ENCODE data around the gene SETDB1. TPM values are rescaled to one million over a fixed set of nuclear protein-coding genes. Genes with fewer than 3 reads are reported as not detected.
A peak's percentile ranks its signal among the peaks of the same experiment; 100 is the strongest.

Gene SETDB1
- total RNA-seq, 2 donors from 2014 or later, result 44.0 to 51.0 TPM

DNA sequence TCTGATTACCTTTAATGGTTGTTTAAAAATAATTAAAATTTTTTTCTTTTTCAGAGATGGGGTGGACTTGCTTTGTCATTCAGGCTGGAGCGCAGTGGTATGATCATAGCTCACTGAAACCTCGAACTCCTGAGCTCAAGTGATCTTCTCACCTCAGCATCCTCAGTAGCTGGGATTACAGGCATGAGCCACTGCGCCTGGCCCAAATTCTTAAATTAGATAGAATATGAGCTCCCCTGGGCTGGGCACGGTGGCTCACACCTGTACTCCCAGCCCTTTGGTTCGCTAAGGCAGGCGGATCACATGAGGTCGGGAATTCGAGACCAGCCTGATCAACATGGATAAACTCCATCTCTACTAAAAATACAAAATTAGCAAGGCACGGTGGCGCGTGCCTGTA lies 31.5 kb downstream of the SETDB1 start:
- H3K27me3 Mint-ChIP-seq, result no peaks in the 10 kb centered on the region
- H3K4me1 Mint-ChIP-seq, result peaks cover 8% of the 10 kb centered on the region
- no peak overlapping the region for H3K27ac Mint-ChIP-seq
- no peak for DNase-seq
- no peak overlapping the region for H3K4me3 Mint-ChIP-seq
- no peaks in the 10 kb centered on the region for H3K9me3 ChIP-seq (ENCODE audit: control insufficient read depth, low read length, poor library complexity, severe bottlenecking)
- H3K36me3 Mint-ChIP-seq (ENCODE audit: low read depth), result peaks cover 8% of the 10 kb centered on the region
- no peak for ATAC-seq

GRCh38 chr1:150960646-150961045 lies 34.5 kb downstream of the SETDB1 start:
- DNase-seq (no peak), ATAC-seq (no peak)
- H3K27ac Mint-ChIP-seq, result no peak overlapping the region
- peaks cover 9% of the 10 kb centered on the region for H3K36me3 Mint-ChIP-seq (ENCODE audit: low read depth)
- H3K9me3 ChIP-seq (ENCODE audit: control insufficient read depth, low read length, poor library complexity, severe bottlenecking), result no peaks in the 10 kb centered on the region
- H3K4me3 Mint-ChIP-seq, result no peak overlapping the region
- H3K27me3 Mint-ChIP-seq, result no peaks in the 10 kb centered on the region
- peaks cover 15% of the 10 kb centered on the region for H3K4me1 Mint-ChIP-seq

DNA sequence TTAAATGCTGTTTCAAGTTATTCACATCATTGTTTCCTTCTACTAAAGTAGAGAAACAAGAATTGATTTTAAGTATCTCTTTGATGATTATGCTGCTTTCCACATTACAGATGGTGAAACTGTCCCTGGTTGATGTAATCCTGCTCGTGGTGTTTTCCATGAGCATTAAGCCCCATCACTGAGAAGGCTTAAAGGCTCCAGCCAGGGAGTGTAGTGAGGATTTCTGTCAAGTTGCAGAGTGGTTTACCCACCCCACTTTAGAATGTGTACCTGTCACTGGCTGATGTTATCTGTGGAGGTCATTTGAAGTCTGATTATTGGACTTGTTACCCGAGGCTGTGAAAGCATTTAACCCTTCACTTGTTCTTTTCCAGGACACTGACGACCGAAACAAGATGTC lies 35.6 kb downstream of the SETDB1 start:
- no peak for ATAC-seq
- Mint-ChIP-seq H3K4me1 (peaks cover 18% of the 10 kb centered on the region), H3K27me3 (no peaks in the 10 kb centered on the region), H3K4me3 (no peak overlapping the region), H3K27ac (peak overlapping the region; percentile 86), H3K36me3 (ENCODE audit: low read depth) (peaks cover 13% of the 10 kb centered on the region)
- no peak for DNase-seq
- no peaks in the 10 kb centered on the region for H3K9me3 ChIP-seq (ENCODE audit: control insufficient read depth, low read length, poor library complexity, severe bottlenecking)

GRCh38 chr1:150963321-150964163 lies 37.4 kb downstream of the SETDB1 start:
- DNase-seq, result no peak
- ATAC-seq, result no peak
- Mint-ChIP-seq H3K36me3 (ENCODE audit: low read depth) (peaks cover 19% of the 10 kb centered on the region), H3K4me3 (no peak overlapping the region), H3K27me3 (no peaks in the 10 kb centered on the region), H3K27ac (peak overlapping the region; percentile 86), H3K4me1 (peaks cover 23% of the 10 kb centered on the region)
- no peaks in the 10 kb centered on the region for H3K9me3 ChIP-seq (ENCODE audit: control insufficient read depth, low read length, poor library complexity, severe bottlenecking)

DNA sequence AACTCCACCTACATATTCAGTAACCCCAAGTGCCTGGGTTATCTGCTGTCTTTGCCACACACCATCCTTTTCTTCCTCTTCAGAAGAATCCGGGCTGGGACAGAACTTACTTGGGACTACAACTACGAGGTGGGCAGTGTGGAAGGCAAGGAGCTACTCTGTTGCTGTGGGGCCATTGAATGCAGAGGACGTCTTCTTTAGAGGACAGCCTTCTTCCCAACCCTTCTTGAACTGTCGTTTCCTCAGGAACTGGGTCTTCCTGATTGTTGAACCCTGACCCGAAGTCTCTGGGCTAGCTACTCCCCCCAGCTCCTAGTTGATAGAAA lies 38.0 kb downstream of the SETDB1 start:
- no peak overlapping the region for H3K4me3 Mint-ChIP-seq
- no peak for DNase-seq
- peak overlapping the region; percentile 70 for H3K27ac Mint-ChIP-seq
- no peaks in the 10 kb centered on the region for H3K9me3 ChIP-seq (ENCODE audit: control insufficient read depth, low read length, poor library complexity, severe bottlenecking)
- no peaks in the 10 kb centered on the region for H3K27me3 Mint-ChIP-seq
- no peak for ATAC-seq
- H3K4me1 Mint-ChIP-seq, result peaks cover 25% of the 10 kb centered on the region
- peaks cover 21% of the 10 kb centered on the region for H3K36me3 Mint-ChIP-seq (ENCODE audit: low read depth)

GRCh38 chr1:150965605-150966004 lies 39.4 kb downstream of the SETDB1 start:
- H3K27ac Mint-ChIP-seq, result no peak overlapping the region
- H3K9me3 ChIP-seq (ENCODE audit: control insufficient read depth, low read length, poor library complexity, severe bottlenecking), result no peaks in the 10 kb centered on the region
- DNase-seq, result no peak
- ATAC-seq, result no peak
- H3K36me3 Mint-ChIP-seq (ENCODE audit: low read depth), result peaks cover 17% of the 10 kb centered on the region
- no peak overlapping the region for H3K4me3 Mint-ChIP-seq
- H3K27me3 Mint-ChIP-seq, result no peaks in the 10 kb centered on the region
- H3K4me1 Mint-ChIP-seq, result peaks cover 27% of the 10 kb centered on the region

GRCh38 chr1:150966011-150966410 lies 39.8 kb downstream of the SETDB1 start:
- peaks cover 31% of the 10 kb centered on the region for H3K4me1 Mint-ChIP-seq
- no peak overlapping the region for H3K27ac Mint-ChIP-seq
- ATAC-seq (no peak), DNase-seq (no peak)
- H3K36me3 Mint-ChIP-seq (ENCODE audit: low read depth), result peaks cover 17% of the 10 kb centered on the region
- no peak overlapping the region for H3K4me3 Mint-ChIP-seq
- H3K9me3 ChIP-seq (ENCODE audit: control insufficient read depth, low read length, poor library complexity, severe bottlenecking), result no peaks in the 10 kb centered on the region
- H3K27me3 Mint-ChIP-seq, result no peaks in the 10 kb centered on the region

- ATAC-seq, result no peak
- no peaks in the 10 kb centered on the region for H3K27me3 Mint-ChIP-seq
- H3K4me3 Mint-ChIP-seq, result no peak overlapping the region
- H3K36me3 Mint-ChIP-seq (ENCODE audit: low read depth), result peaks cover 17% of the 10 kb centered on the region
- H3K4me1 Mint-ChIP-seq, result peaks cover 43% of the 10 kb centered on the region
- DNase-seq, result no peak
- H3K9me3 ChIP-seq (ENCODE audit: control insufficient read depth, low read length, poor library complexity, severe bottlenecking), result no peaks in the 10 kb centered on the region
- peak overlapping the region; percentile 6 for H3K27ac Mint-ChIP-seq
Observed at GRCh38 chr1:150967936-150968335, 41.8 kb downstream of the SETDB1 start.

DNA sequence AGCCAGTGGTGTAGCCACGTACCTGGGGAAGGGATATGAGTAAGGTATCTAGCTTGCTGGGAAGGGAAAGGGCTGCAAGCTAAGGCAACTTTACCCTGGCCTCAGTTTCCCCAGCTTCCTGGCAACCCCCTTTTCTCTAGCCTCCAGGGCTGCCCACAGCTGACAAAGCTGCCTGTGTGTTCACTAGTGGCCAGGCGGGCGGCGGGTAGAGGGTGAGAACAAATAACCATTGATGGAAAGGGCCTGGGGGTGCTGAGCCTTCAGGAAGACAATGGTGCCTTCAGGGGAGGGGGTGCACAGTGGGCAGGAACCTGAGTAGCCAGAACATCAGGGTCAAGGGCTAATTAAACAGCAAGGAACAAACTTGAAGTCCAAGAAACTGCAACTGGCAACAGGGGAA lies 42.3 kb downstream of the SETDB1 start:
- Mint-ChIP-seq H3K4me3 (no peak overlapping the region), H3K27me3 (no peaks in the 10 kb centered on the region), H3K27ac (peak overlapping the region; percentile 88), H3K36me3 (ENCODE audit: low read depth) (peaks cover 17% of the 10 kb centered on the region), H3K4me1 (peaks cover 43% of the 10 kb centered on the region)
- no peak for DNase-seq
- no peaks in the 10 kb centered on the region for H3K9me3 ChIP-seq (ENCODE audit: control insufficient read depth, low read length, poor library complexity, severe bottlenecking)
- ATAC-seq, result no peak

DNA sequence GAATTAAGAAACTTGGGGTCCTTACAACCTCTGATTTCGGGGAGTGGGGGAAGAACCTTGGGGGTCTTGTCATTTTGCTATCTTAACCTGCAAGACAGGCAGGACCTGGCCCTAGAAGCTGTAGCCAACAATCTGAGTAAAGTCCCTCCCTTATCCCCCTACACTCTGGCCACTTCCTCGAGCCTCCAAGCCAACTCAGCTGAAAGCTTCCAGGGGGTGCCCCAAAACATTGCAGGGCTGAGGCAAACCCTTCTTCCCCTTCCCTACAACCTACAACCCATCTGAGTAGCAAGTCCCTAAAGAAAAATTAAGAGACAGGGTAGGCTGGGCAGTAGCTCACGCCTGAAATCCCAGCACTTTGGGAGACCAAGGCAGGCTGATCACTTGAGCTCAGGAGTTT lies 43.5 kb downstream of the SETDB1 start:
- Mint-ChIP-seq H3K36me3 (ENCODE audit: low read depth) (peaks cover 14% of the 10 kb centered on the region), H3K4me3 (no peak overlapping the region), H3K4me1 (peaks cover 43% of the 10 kb centered on the region), H3K27ac (peak overlapping the region; percentile 88), H3K27me3 (no peaks in the 10 kb centered on the region)
- DNase-seq (no peak), ATAC-seq (no peak)
- H3K9me3 ChIP-seq (ENCODE audit: control insufficient read depth, low read length, poor library complexity, severe bottlenecking), result no peaks in the 10 kb centered on the region

DNA sequence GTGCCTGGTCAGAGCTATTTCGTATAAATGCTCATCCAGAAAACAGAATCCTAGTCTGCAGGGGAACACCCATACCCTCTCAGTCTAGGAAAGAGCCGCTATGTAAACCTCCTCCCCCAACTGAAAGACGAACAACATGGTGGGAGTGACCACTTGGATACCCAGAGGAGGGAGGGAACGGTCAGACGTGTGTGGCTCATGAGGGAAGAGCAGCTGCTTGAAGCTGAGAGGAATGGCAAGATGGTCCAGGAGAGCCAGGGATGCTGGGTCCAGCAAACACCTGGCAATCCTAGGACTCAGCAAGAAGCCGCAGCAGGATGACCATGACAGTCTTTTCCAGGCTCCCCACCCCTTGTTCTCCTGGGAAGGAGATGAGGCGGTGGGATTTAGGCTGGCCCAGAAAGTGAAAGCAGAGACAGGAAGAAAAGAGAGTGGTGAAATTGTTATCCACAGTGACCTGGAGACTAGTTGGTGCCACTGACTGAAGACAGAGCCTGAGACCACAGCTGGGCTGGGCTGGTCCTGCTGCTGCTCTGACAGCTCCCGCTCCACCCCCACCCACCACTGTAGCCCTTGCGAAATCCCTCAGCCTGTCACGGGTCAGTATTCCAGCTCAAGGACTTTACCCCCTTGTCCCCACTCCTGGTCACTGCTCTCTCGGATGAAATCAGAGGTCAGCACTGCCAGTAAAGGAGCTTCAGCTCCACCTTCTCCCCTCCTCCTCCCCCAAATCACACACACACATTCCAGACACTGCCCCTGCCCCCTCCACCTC lies 44.8 kb downstream of the SETDB1 start:
- H3K9me3 ChIP-seq (ENCODE audit: control insufficient read depth, low read length, poor library complexity, severe bottlenecking), result no peaks in the 10 kb centered on the region
- ATAC-seq, result no peak
- peaks cover 14% of the 10 kb centered on the region for H3K36me3 Mint-ChIP-seq (ENCODE audit: low read depth)
- H3K27ac Mint-ChIP-seq, result peak overlapping the region; percentile 88
- H3K4me1 Mint-ChIP-seq, result peaks cover 48% of the 10 kb centered on the region
- DNase-seq, result no peak
- H3K4me3 Mint-ChIP-seq, result peak overlapping the region; percentile 65
- H3K27me3 Mint-ChIP-seq, result no peaks in the 10 kb centered on the region

- ATAC-seq (no peak), DNase-seq (no peak)
- H3K36me3 Mint-ChIP-seq (ENCODE audit: low read depth), result peaks cover 9% of the 10 kb centered on the region
Observed at GRCh38 chr1:150971583-150972416, 45.6 kb downstream of the SETDB1 start.

DNA sequence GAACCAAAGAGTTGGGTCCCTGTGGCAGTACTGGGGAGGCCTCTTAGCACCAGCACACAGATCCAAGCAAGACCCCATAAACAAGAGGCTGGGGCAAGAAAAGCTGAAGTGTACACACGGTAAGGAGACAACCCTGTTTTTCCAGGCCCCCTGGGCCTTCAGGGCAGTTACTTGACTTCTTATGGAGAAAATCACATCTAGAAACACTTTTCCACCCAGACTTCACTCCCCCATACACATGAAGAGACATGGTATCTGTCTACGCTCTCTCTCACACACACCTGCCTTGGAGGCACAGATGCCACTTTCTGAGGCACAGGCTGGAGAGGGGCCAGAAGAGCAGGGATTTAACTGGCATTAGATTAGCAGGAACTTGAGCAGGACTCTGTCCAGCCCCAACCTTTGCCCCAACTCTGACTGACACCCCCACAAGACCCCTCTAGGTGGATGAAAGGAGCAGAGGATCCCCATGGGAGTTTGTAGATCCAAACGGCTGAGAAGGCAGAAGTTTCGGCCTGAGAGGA lies 46.3 kb downstream of the SETDB1 start:
- Mint-ChIP-seq H3K27me3 (no peaks in the 10 kb centered on the region), H3K27ac (peak overlapping the region; percentile 88), H3K4me3 (peak overlapping the region; percentile 90), H3K36me3 (ENCODE audit: low read depth) (peaks cover 9% of the 10 kb centered on the region), H3K4me1 (peaks cover 56% of the 10 kb centered on the region)
- ATAC-seq (no peak), DNase-seq (no peak)
- H3K9me3 ChIP-seq (ENCODE audit: control insufficient read depth, low read length, poor library complexity, severe bottlenecking), result no peaks in the 10 kb centered on the region

More at GRCh38 chr1:150971583-150972416, 45.6 kb downstream of the SETDB1 start:
- Mint-ChIP-seq H3K4me3 (peak overlapping the region; percentile 90), H3K4me1 (peaks cover 51% of the 10 kb centered on the region), H3K27me3 (no peaks in the 10 kb centered on the region), H3K27ac (peak overlapping the region; percentile 88)
- H3K9me3 ChIP-seq (ENCODE audit: control insufficient read depth, low read length, poor library complexity, severe bottlenecking), result no peaks in the 10 kb centered on the region
